Liver (tissue), 9 donors: ENCODE data around the gene CILP. TPM values are rescaled to one million over a fixed set of nuclear protein-coding genes. Genes with fewer than 3 reads are reported as not detected.

Experiments used
- DNase-seq: peaks from one replicate; pipeline ENCODE4 v3.0.0-alpha.2; 2017; ENCODE audit warnings: low spot score
- H3K27ac ChIP-seq, 2 donors: one replicate each; pipeline ENCODE4 v1.7.0; 2013; ENCODE audit warnings: inconsistent platforms in 2 of 2, low read length in 2 of 2, control low read depth in 1 of 2, low read depth in 1 of 2, mild to moderate bottlenecking in 1 of 2
- H3K27me3 ChIP-seq, 4 donors: one replicate each; pipeline versions ENCODE4 v1.6.1 to v1.7.0; 2013; ENCODE audit warnings: low read length in 3 of 4, inconsistent platforms in 1 of 4, mild to moderate bottlenecking in 1 of 4, moderate library complexity in 1 of 4; ENCODE audit not compliant: control insufficient read depth in 4 of 4, insufficient read depth in 4 of 4
- H3K36me3 ChIP-seq, 4 donors: one replicate each; pipeline versions ENCODE4 v1.6.1 to v1.7.0; 2013; ENCODE audit warnings: low read length in 3 of 4, mild to moderate bottlenecking in 3 of 4, low read depth in 1 of 4, moderate library complexity in 1 of 4; ENCODE audit not compliant: control insufficient read depth in 4 of 4, insufficient read depth in 3 of 4
- H3K4me1 ChIP-seq, 4 donors: one replicate each; pipeline versions ENCODE4 v1.6.1 to v1.7.0; 2013; ENCODE audit warnings: low read length in 3 of 4, mild to moderate bottlenecking in 3 of 4, moderate library complexity in 1 of 4; ENCODE audit not compliant: control insufficient read depth in 4 of 4, insufficient read depth in 4 of 4
- H3K4me3 ChIP-seq, 3 donors: one replicate each; pipeline versions ENCODE4 v1.6.1 to v1.7.0; 2013; ENCODE audit warnings: low read length in 3 of 3, control low read depth in 1 of 3, low read depth in 1 of 3, mild to moderate bottlenecking in 1 of 3
- H3K9ac ChIP-seq, 2 donors: one replicate each; pipeline ENCODE4 v1.7.0; 2013; ENCODE audit warnings: low read length in 2 of 2, mild to moderate bottlenecking in 2 of 2, moderate library complexity in 2 of 2, control low read depth in 1 of 2, low read depth in 1 of 2
- H3K9me3 ChIP-seq, 4 donors: one replicate each; pipeline versions ENCODE4 v1.6.1 to v1.7.0; 2013; ENCODE audit warnings: low read length in 3 of 4; ENCODE audit not compliant: control insufficient read depth in 4 of 4
- ATF3 ChIP-seq: IDR thresholded peaks from 2 replicates; pipeline ENCODE4 v1.6.1; 2016; ENCODE audit warnings: antibody characterized with exemption
- CTCF ChIP-seq: fragments of 150-350 bp; IDR thresholded peaks from 2 replicates; pipeline ENCODE4 v1.5.1; 2017; ENCODE audit warnings: improper control_type of control experiment, low read depth, low read length; ENCODE audit not compliant: missing input control
- EGR1 ChIP-seq, 2 donors: IDR thresholded peaks; 2 replicates each; pipeline ENCODE4 v1.6.1; 2016 to 2018; ENCODE audit warnings: antibody characterized with exemption in 2 of 2, low read depth in 2 of 2
- FOXA1 ChIP-seq: IDR thresholded peaks from 2 replicates; pipeline ENCODE4 v1.6.1; 2016; ENCODE audit warnings: antibody characterized with exemption
- FOXA2 ChIP-seq: IDR thresholded peaks from 2 replicates; pipeline ENCODE4 v1.6.1; 2016; ENCODE audit warnings: antibody characterized with exemption
- GABPA ChIP-seq, 2 donors: IDR thresholded peaks in 1 of 2; conservative IDR thresholded peaks in 1 of 2; 2 replicates each; pipeline ENCODE4 v1.6.1; 2016; ENCODE audit warnings: antibody characterized with exemption in 2 of 2, mild to moderate bottlenecking in 1 of 2, moderate library complexity in 1 of 2
- HNF4A ChIP-seq, 2 donors: conservative IDR thresholded peaks; 2 replicates each; pipeline ENCODE4 v1.6.1; 2016; ENCODE audit warnings: antibody characterized with exemption in 2 of 2, mild to moderate bottlenecking in 2 of 2
- HNF4G ChIP-seq: IDR thresholded peaks from 2 replicates; pipeline ENCODE4 v1.6.1; 2016; ENCODE audit warnings: antibody characterized with exemption
- JUND ChIP-seq, 2 donors: IDR thresholded peaks; 2 replicates each; pipeline ENCODE4 v1.6.1; 2016; ENCODE audit warnings: antibody characterized with exemption in 2 of 2
- MAX ChIP-seq: IDR thresholded peaks from 2 replicates; pipeline ENCODE4 v1.6.1; 2016; ENCODE audit warnings: antibody characterized with exemption
- NR2F2 ChIP-seq: IDR thresholded peaks from 2 replicates; pipeline ENCODE4 v1.6.1; 2016; ENCODE audit warnings: antibody characterized with exemption
- RAD21 ChIP-seq, 2 donors: IDR thresholded peaks; 2 replicates each; pipeline ENCODE4 v1.6.1; 2016; ENCODE audit warnings: antibody characterized with exemption in 2 of 2, mild to moderate bottlenecking in 2 of 2
- REST ChIP-seq: IDR thresholded peaks from 2 replicates; pipeline ENCODE4 v1.6.1; 2016; ENCODE audit warnings: antibody characterized with exemption, mild to moderate bottlenecking
- RXRA ChIP-seq, 2 donors: IDR thresholded peaks; 2 replicates each; pipeline ENCODE4 v1.6.1; 2017 to 2018; ENCODE audit warnings: antibody characterized with exemption in 2 of 2, mild to moderate bottlenecking in 1 of 2
- SP1 ChIP-seq: IDR thresholded peaks from 2 replicates; pipeline ENCODE4 v1.6.1; 2018; ENCODE audit warnings: antibody characterized with exemption, mild to moderate bottlenecking
- TAF1 ChIP-seq: conservative IDR thresholded peaks from 2 replicates; pipeline ENCODE4 v1.6.1; 2016; ENCODE audit warnings: antibody characterized with exemption, mild to moderate bottlenecking
- YY1 ChIP-seq: IDR thresholded peaks from 2 replicates; pipeline ENCODE4 v1.6.1; 2016; ENCODE audit warnings: antibody characterized with exemption, mild to moderate bottlenecking
- ZBTB33 ChIP-seq: IDR thresholded peaks from 2 replicates; pipeline ENCODE4 v1.6.1; 2016; ENCODE audit warnings: antibody characterized with exemption
- WGBS: extraction: QIAGEN DNeasy Blood & Tissue Kit; methylation state at CpG from one replicate; pipeline ENCODE4 v1.1.7; 2013; 5-methylcytosine and 5-hydroxymethylcytosine counted together
- polyA plus RNA-seq, 2 donors: library from polyadenylated mRNA; stranded (reverse) in 1 of 2; unstranded in 1 of 2; fragments of 200-250 nt in 1 of 2; fragments of >200 nt in 1 of 2; fragmentation: Nextera tagmentation in 1 of 2; extraction: Ambion mirVana in 1 of 2; gene quantifications; one replicate each; pipeline versions ENCODE4 v1.2.1 to v1.2.3, GENCODE V29; 2013 to 2015
- total RNA-seq, 2 donors: library from RNA; depleted of rRNA; stranded (reverse); fragments of >200 nt; gene quantifications; one replicate each; pipeline ENCODE4 v1.2.3, GENCODE V29; 2014
- donor health status: healthy.
- donor health status: healthy.
- donor health status: healthy.
- donor health status: healthy.
- donor health status: healthy.

CILP gene
- total and polyA plus RNA-seq, 4 donors: 0.28 to 2.6 (median 0.44) TPM

- no peaks in the 10 kb centered on the region for H3K27me3 ChIP-seq
- no peaks in the 10 kb centered on the region for H3K9me3 ChIP-seq
- H3K4me1 ChIP-seq: peaks cover 7 to 26% (median 21%) of the 10 kb centered on the region in 4 donors
- WGBS: under 1% methylated on average over 33 of the region's 33 CpGs
- H3K36me3 ChIP-seq: peaks cover 0 to 5% (median 1%) of the 10 kb centered on the region in 4 donors
- peak; percentile 75 for DNase-seq
- TF ChIP-seq CTCF (no peak), FOXA2 (peak; percentile 45), REST (peak; percentile 50), FOXA1 (peak; percentile 35), RXRA (IDR thresholded peaks at IDR 0.05) (peak in 1 of 2 donors; percentile 13), ATF3 (no peak), NR2F2 (no peak), HNF4G (no peak), HNF4A (conservative IDR thresholded peaks at IDR 0.05) (peak in 1 of 2 donors; percentile 6), JUND (IDR thresholded peaks at IDR 0.05) (no peak), EGR1 (IDR thresholded peaks at IDR 0.05; ENCODE audit: low read depth in 2 of 2) (no peak), MAX (no peak), YY1 (no peak), GABPA (IDR thresholded peaks at IDR 0.05 in 1 of 2, conservative IDR thresholded peaks at IDR 0.05 in 1 of 2) (no peak), RAD21 (IDR thresholded peaks at IDR 0.05) (peak in 1 of 2 donors; percentile 8), SP1 (peak; percentile 12), TAF1 (peak; percentile 51), ZBTB33 (peak; percentile 94)
- peak overlapping the region; percentile 98 to 99 for H3K27ac ChIP-seq
- peak overlapping the region; percentile 67 to 96 (median 94) for H3K4me3 ChIP-seq
- H3K9ac ChIP-seq: peak overlapping the region; percentile 100
Observed at GRCh38 chr15:65184305-65184867, 26.9 kb downstream of the CILP start.
